ENCODE data around the gene RFX2.
A peak's percentile ranks its signal among the peaks of the same experiment; 100 is the strongest.
"Not testable (repeated sequence)": the region's sequence is repeated elsewhere in the genome, so short reads cannot be mapped to it uniquely, and the experiment has no call there.

RFX2 gene

DNA sequence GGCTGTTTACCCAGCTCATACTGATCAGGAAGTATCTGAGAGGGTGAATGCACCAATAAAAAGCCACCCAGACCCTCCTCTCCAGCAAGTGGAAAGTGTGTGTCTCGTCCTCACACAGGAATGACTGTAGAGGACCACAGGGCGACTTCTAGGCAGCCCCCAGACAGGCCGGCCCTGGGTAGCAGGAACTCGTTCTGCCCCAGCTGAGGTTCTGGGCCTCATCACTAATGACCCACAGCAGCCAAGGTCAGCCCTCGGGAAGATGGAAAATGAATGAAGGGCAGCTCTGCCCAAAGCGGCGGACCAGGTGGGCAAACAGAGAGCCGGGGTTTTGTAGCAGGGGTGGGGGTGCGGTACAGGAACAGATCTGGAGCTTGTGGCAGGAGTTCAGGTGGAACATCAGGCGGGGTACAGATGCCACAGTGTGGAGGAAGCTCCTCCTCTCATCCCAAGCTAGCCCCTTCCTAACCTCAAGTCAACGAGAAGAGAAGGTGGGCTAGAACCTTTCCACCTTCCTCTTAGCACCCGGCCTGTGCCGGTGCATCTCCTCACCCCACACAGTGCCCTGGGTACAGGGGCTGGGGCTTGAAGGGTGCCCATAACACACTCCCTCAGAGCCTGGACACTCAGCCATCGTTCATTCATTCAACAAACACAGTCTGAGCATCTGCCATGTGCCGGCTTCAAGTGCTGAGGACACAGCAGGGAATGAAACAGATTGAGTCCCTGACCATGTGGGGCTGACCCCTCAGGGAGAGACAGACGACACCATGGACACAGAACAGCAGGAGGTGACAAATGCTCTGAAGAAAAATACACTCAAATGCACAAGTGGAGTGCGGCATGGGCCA is 36.2 kb downstream of the RFX2 start:
- DNase-seq, result no peak

DNA sequence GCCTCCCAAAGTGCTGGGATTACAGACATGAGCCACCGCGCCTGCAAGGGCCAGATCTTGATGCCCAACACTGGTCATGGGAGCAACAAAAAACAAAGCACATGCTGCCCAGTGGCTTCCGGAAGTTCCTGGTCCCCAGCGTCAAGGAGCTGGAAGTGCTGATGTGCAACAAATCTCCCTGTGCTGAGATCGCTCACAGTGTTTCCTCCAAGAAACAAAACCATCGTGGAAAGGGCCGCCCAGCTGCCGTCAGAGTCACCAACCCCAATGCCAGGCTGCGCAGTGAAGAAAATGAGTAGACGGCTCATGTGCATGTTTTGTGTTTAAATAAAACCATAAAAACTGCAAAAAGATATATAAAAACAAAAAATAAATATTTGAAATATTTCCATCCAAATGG is 37.1 kb downstream of the RFX2 start:
- DNase-seq, result not testable (repeated sequence)

DNA sequence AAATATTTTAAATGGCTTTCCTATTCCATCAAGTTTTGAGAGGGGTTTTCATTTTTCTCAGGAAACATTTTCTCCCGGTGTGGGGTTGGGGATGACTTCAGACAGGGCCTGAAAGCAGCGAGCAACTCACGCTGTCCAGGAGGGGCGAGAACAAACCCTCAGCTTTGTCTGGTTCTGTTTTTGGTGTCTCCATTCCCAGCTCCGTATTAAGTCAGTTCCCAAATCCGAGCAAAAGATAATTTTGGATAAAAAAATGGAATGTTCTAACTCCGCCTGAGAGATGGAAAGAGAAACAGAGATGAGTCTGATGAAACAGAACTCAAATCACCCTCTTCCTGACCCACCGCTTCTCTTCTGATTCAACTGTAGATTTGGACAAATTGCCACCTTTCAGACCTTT is 38.4 kb downstream of the RFX2 start:
- no peak for DNase-seq

DNA sequence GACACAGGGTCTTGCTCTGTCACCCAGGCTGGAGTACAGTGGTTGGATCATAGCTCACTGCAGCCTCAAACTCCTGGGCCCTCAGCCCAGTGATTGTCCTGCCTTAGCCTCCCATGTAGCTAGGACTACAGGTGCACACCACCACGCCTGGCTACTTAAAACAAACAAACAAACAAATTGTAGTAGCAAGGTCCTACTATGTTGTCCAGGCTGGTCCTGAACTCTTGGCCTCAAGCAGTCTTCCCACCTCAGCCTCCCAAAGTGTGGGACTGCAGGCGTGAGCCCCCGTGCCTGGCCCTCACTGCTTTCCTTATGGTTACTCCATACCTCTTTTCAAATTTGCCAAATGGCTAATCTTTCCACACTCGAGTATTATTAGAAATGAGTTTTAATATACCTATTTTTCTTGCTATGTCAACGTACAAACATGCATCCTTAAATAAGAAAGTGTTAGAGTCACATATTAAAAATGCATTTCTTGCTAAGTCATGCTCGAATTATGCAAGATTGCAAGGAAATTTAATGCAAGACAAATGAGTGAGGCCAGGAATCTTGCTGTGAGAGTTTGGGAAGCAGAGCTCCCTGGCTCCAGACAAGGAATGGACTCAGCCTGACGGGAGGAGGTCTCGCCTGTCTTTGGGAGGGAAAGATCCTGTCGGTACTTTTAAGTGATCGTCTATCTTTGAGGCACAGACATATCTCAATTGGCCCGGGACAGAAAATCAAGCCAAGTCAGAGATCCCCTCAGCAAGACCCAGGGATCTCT is 39.4 kb downstream of the RFX2 start:
- DNase-seq, result no peak

DNA sequence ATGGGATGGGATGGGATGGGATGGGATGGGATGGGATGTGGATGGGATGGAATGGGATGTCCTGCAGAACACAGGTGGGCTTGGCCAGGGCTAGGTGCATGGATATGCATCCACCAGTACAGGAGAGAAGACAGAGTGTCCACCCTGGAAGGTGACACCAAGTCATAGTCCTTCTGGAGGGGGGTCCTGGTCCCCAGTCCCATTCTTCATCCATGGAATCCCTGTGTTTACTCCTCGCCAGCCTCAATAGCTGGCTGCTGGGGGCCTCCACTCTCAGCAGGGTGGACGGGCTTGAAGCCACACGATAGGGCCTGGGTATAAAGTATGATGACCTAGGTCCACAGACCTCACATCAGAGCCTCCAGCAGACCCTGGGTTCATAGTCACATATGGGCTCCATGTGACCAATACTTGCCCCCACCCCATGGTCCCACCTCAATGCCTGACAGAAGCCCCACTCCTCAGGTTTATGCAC is 40.1 kb downstream of the RFX2 start:
- DNase-seq, result no peak

DNA sequence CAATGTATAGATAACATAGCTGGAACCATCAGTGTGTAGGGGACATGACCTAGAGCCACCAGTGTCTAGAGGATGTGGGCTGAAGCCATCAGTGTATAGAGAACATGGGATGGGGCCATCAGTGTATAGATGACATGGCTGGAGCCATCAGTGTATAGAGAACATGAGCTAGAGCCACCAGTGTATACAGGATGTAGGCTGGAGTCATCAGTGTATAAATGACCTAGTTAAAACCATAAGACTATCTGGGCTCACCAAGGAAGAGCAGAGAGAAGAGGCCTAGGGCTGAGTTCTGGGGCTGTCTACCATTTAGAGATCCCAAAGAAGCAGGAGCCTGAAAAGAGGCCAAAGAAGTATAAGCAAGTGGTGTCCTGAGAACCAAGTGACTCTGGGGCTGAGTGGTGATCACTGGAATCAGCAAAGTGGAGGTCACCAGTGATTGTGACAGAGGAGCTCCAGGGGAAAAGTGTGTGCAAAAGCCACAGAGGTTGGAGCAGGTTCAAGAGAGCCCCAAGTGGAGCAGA is 41.0 kb downstream of the RFX2 start:
- no peak for DNase-seq

DNA sequence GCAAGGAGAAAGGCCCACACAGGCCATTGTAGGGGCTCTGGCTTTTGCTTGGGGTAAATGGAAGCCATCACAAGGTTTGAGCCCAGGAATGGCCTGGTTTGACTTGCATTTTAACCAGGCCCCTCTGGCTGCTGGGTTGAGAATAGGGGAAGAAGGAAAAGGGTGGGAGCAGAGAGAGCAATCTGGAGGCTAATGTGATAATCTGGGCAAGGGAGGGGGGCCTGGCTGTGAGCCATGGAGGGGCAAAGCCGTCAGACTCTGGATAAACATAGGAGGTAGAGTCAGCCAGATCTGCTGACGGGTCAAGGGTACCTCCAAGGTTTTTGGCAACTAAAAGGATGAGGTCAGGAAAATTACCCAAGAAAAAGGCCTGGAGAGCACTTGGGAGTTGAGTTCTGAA is 41.6 kb downstream of the RFX2 start:
- DNase-seq, result no peak

DNA sequence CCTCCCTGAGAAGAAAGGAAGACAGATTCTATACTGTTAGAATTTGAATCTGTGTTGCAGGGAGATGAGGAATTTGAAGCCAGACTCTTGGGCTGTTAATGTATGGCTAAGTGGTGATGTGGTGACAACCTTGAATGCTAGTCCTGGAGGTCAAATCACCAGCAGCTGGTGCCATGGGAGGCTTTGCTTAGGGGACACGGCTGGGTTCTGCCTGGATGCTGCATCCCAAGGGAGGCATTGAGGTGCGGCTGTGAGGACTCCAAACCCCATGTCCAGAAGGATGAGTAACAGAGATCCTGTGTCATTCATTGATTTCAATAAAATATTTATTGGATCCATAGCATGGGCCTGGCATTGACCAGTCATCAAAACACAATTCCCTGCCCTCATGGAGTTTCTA is 42.3 kb downstream of the RFX2 start:
- no peak for DNase-seq

DNA sequence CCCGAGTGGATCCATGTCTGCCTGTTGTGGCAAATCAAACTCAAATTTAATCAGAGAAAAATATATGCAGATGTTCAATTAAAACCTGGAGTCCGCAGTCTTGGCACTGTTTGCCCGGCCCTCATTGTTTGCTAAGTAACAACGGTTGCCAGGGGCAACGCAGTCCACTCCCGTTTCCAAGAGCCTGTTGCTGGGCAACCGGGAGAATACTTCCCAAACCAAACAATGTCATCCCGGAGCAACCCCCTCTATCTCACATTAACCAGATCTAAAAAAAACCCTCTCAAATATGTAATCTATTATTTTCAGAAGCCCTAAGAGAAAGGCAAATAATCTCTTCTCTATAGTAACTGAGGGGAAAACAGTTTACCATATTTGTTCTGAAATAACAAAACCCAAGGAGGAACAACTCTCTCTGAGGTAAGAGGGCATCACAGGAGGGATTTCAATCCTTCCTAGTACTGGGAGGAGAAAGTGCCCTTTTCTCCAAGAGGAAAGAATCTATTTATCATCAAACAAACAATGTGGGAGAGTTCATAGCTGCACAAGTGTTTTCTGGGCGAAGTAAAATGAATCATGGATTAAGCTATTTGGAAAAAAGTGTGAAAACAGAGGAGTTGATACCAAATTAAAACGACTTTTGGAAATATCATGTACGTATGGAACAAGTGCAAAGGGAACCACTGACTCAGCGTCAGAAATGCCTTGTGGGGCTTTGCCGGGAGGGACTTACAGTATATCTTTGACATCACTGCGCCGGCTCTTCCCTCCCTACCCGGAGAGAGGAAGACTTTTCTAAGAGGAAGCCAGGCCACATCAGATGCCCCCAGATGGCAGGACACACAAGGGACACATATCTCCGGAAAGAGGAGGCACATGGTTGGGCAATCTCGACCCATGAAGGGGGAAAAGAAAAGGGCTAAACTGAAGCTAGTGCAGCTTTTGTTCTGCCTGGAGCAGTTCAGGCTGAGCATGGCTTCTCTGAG is 43.3 kb downstream of the RFX2 start:
- peak; percentile 95 for DNase-seq

DNA sequence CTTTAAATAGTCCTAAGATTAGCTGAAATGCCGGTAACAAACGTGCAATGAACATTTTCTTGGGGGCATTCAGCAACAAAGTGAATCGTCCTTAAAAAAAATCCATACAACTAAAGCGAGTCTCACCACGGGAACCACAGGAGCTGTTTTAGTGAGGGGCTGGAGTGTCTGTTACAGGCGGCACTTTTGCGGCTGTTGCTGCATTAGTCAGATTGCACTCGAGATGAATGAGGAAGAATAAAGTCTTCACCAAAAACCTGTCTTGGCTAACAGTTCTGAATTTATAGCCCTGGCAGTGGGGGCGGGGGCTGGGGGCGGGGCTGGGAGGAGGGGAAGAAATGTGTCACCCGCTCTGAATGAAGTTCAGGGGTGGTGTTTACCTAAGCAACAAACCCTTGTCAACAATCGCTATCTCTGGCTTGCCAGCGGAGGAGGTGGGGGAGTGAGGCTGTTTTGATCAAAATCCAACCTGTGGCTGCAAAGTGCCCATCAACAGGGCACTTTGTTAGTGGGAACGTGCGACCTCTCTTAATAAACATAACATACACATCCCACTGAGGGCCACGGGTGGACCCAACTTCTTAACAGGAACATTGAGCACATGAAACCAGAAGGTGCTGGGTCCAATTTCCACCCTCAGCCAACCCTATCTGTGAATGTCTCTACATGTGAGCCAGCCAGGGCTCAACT is 44.5 kb downstream of the RFX2 start:
- DNase-seq, result peak; percentile 72

DNA sequence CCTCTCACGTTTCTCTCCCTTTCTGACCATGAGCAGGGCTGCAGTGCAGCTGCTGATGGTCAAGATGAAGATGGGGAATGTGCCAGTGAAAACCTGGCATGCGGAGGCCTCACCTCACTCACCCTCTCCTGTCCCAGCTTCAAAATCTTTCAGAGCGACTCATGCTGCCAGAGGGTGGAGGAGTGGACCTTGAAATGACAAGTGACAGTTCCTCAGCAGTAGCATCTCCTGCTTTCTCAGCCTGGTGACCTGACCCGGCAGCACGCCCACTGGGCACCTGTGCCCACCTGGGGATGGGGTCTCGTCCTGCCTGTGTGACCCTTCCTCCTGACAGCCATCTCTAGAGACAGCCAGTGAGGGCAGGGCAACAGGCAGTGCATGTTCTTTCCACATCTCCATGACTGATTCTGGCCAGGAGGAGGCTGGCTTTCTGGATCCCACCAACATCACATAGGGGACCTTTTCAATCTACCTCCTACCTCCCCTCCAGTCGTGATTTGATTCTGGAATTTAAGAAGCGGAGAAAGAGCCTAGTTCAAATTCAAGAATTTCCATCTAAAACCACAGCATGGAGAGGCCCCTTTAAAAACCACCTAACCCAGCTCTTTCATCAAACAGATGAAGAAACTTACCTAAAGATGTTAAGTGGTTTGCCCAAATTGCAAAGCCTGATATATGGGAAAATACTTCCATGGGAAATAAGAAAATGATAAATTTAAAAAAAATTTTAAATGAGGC is 45.8 kb downstream of the RFX2 start:
- no peak for DNase-seq

DNA sequence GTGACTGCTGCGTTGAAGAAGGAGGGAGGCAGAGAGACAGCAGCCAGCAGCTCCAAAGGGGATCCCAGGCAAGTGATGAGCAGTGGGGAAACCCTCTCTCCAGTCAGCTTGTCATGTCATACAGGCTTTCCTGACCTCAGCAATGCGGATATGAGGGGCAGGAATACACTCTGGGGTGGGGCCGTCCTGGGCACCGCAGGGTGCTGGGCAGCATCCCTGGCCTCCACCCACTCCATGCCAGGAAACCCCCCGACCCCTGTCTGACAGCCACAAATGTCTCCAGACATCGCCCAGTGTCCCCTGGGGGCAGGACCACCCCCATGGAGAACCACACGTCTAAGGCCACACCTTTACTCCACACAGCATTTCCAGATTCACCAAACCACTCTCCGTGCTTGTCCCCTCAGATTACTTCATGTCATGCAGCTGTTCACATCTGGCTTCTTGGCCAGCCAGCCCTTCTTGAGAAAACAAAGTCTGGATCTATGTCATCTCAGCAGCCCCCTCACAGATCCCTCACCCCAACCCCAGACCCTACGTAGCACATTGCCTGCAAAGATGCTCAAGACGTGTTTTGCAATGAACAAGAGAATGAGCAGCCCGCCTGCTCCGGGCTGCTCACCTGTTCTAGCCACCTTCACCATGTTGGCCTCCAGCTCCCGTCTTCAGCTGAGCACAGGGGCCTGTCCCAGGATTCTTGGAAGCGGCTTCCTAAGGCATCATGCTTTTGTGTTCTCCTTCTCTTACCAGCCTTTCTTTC is 46.5 kb downstream of the RFX2 start:
- no peak for DNase-seq

DNA sequence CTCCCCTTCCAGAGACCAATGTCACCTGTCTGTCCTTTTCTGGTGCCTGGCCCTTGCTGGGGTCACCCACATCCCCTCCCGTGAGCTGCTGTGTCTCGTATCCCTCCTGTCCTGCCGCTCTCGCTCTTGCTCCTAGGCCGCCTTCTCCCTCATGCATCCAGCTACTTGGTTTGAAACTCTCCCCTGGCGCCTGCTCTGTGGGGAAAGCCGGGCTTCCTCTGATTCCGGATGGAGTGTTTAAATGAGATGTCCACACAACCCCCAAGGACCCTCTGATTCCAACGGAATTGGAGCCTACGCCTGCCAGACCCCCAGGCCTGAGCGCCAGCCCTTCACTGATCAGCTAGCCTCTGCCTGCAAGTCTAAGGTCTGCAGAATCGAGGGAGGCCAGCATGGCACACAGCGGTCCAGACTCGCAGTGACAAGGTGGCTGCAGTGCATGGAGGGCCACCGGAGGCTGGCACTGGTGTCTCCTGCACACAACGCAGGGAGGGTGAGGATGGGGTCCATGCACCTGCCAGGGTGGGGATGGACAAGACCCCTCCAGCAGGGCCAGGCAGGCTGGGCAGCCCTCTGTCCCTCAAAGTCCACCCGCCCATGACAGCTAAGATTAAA is 47.2 kb downstream of the RFX2 start:
- no peak for DNase-seq

DNA sequence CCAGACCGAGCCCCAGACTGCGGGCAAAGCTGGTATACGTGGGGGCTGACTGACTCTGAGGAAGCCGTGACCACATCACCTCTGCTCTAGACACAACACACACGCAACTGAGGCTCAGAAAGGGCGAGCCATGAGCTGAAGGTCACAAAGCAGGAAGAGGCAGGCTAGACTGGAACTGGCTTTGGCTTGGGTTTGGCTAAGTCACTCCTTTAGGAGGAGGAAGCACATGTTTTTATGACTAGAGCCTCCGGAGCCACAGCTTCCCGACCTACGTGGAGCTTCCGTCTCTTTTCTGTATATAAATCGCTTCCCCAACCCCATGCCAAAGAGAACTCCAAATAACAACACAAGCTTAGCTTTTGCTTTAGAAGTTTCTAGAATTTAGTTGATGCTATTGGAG is 48.0 kb downstream of the RFX2 start:
- DNase-seq, result peak; percentile 55

DNA sequence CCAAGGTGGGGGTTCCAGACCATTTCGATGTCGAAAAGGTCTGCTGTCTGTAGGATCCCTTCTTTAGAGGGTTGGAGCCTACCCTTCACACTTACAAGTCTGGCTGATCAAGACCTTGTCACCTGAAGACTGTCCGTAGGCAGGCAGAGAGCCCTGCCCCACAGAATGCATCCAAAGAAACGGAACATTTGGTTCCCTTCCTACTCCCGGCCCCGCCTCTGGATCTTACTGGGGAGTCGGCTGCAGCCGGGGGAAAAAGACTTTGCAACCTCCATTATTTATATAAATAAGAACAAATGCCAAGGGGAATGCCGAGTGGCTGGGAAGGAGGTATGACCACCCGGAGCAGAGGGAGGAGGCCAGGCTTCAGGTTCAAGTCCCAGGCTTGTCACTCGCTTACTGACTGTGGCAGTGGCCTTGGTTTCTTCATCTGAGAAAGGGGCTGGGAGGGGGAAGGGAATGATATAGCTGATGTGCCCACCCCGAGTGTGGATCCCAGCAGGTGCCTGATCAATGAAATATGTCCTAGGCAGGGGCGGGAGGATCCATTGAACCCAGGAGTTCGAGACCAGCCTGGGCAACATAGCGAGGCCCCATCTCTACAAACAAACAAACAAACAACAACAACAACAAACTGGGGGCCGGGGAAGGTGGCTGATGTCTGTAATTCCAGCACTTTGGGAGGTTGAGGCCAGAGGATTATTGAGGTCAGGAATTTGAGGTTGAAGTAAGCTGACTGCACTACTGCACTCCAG is 48.7 kb downstream of the RFX2 start:
- no peak for DNase-seq

DNA sequence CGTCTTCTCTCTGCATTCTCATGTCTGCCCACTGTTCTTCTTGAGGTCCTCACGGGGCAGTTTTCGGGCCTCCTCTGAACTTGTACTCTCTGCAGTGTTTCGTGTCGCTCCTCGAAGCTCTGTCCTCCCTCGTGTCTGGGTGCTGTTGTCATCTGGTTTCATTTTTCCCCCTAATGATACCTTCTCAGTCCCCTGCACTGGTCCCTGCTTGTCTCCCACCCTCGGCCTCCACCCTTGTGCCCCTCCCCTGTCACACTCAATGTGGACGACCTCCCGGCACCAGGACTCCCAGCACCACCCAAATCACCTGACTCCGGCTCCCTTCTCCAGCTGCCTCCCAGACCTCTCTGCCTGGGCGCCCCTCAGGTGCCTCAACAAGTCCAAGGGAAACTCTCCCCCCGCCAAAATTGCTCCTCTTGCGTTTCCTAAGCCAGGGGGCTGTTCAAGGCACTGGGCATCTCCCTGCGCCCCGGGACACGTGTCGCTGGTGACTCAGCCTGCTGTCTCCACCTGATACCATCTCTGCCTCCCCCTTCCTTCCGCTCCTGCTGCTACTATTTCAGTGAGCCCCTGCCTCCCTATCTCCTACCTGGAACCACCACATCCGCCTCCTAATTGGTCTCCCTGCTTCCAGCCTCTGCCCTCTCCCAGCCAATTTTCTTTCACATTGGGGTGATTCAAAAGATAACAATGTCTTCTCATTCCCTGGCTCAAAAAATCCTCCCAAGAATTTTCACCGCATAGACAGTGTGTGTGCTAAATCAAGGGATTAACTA is 49.5 kb downstream of the RFX2 start:
- no peak for DNase-seq

DNA sequence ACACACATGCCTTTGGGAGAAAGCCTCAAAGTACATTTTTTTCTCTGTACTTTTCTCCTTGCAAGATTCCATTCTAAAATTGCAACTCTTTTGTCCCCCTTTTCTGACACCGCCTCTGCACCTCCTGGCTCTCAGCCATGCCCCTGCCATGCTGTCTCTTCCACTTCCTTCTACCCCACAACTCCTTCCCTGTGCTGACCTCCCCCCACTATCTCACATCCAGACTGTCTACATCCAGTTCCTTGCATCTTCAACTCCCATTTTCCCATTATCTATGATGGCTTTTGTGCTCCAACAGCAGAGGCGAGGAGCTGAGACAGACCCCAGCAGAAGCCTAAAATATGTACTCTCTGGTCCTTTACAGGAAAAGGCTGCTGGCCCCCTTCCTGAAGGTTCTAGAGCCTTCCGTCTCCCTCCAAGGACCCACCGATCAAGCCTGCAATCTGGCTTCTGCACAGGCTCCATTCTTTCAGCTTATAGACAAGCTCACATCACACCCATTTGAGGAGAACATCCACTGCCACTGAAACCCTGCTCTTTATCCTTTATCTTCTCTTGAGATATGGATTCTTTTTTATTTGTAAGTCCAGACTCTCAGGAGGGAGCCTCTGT is 50.2 kb downstream of the RFX2 start:
- DNase-seq, result no peak

DNA sequence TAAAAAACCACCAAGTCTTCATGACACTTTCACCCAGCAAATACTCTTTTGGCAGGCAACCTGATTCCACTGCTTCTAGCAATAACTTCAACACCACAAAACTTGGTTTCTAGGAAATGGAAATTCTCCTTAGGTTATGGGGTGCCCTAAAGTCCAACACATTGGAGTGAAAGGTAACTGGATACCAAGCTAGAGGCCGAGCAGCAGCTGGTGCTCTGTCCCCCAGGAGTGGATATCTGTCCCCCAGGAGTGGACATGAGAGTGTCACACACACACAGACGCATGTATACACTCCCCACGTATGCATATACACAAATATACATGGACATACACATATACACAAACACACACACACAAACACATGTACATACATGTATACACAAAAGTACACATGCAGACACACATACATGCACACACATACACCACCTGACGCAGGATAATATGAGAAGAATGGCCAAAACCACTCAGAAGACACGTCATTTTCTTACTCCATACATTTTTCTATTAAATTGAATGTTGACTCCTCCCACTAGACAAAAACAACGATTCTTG is 50.8 kb downstream of the RFX2 start:
- no peak for DNase-seq

Measured in right hindlimb (tissue), 1 donor.